Stomach (tissue), 9 donors: ENCODE measurements around the gene DAND5. TPM values are rescaled to one million over a fixed set of nuclear protein-coding genes. Genes with fewer than 3 reads are reported as not detected.

Experiments
- DNase-seq, 2 donors: peaks; one replicate each; pipeline versions ENCODE4 v3.0.0 to v3.0.0-alpha.2; 2013 to 2019
- H3K27ac ChIP-seq, 5 donors: fragments of 200-600 bp in 4 of 5; sonication (generic) in 4 of 5; one replicate each; pipeline ENCODE4 v1.5.1; 2013 to 2019; ENCODE audit warnings: mild to moderate bottlenecking in 1 of 5, moderate library complexity in 1 of 5
- H3K27me3 ChIP-seq, 3 donors: fragments of 200-600 bp; sonication (generic); one replicate each; pipeline ENCODE4 v1.5.1; 2017 to 2019; ENCODE audit warnings: mixed run types in 1 of 3
- H3K36me3 ChIP-seq, 4 donors: fragments of 200-600 bp; sonication (generic); 1 replicate in 3 of 4; 2 replicates in 1 of 4; pipeline ENCODE4 v1.5.1; 2016 to 2019
- H3K4me1 ChIP-seq, 4 donors: fragments of 200-600 bp; sonication (generic); one replicate each; pipeline ENCODE4 v1.5.1; 2016 to 2019
- H3K4me3 ChIP-seq, 4 donors: fragments of 200-600 bp; sonication (generic) in 3 of 4; one replicate each; pipeline ENCODE4 v1.5.1; 2016 to 2019; ENCODE audit warnings: mild to moderate bottlenecking in 1 of 4
- H3K9me3 ChIP-seq, 4 donors: fragments of 200-600 bp; sonication (generic); one replicate each; pipeline ENCODE4 v1.5.1; 2016 to 2019
- CTCF ChIP-seq, 7 experiments: fragments of 450-650 bp in 4 of 7; fragments of 200-600 bp in 3 of 7; sonication (generic) in 3 of 7; IDR thresholded peaks; one replicate each; pipeline ENCODE4 v1.5.1; 2016 to 2019; ENCODE audit warnings: antibody characterized with exemption in 7 of 7, control low read depth in 2 of 7, mild to moderate bottlenecking in 1 of 7
- EP300 ChIP-seq: sonication (generic); formaldehyde crosslinking; IDR thresholded peaks from one replicate; pipeline ENCODE4 v1.6.1; 2017; ENCODE audit warnings: antibody characterized with exemption
- POLR2A ChIP-seq, 4 donors: fragments of 450-650 bp; IDR thresholded peaks; one replicate each; pipeline ENCODE4 v1.6.1; 2016; ENCODE audit warnings: antibody characterized with exemption in 4 of 4, control low read depth in 2 of 4, mild to moderate bottlenecking in 1 of 4, moderate library complexity in 1 of 4
- POLR2AphosphoS5 ChIP-seq, 3 donors: sonication (generic); formaldehyde crosslinking; IDR thresholded peaks; one replicate each; pipeline ENCODE4 v1.6.1; 2016; ENCODE audit warnings: antibody characterized with exemption in 3 of 3
- WGBS, 5 donors: extraction: QIAGEN DNeasy Blood & Tissue Kit in 3 of 5; methylation state at CpG; one replicate each; pipeline versions ENCODE4 v1.1.5 to v1.1.7; 2013 to 2018; 5-methylcytosine and 5-hydroxymethylcytosine counted together
- intact Hi-C: fragments of 100-400 bp; cut with DNase I; formaldehyde crosslinking; loops from one replicate; pipeline ENCODE4 v1.15.1; 2023; ENCODE audit warnings: low total_unique reads
- polyA plus RNA-seq, 3 donors: library from polyadenylated mRNA; stranded (reverse); fragments of 200-250 nt; gene quantifications; one replicate each; pipeline ENCODE4 v1.2.3, GENCODE V29; 2013
- total RNA-seq, 5 donors: library from RNA; depleted of rRNA; stranded (reverse); fragments of >200 nt; gene quantifications; one replicate each; pipeline versions ENCODE4 v1.1.0 to v1.2.3, GENCODE V29; 2014 to 2016
- donor health status: healthy with polysubstance abuse.
- donor health status: Bipolar disorder and iron deficiency.
- donor health status: healthy.

The DAND5 gene
- total and polyA plus RNA-seq, 8 donors: 0.12 to 0.58 (median 0.13) TPM; not detected in 5

- Histone ChIP-seq H3K4me1 (peaks cover 44 to 63% (median 52%) of the 10 kb centered on the region in 4 donors), H3K27ac (no peak overlapping the region), H3K4me3 (no peak overlapping the region), H3K36me3 (peaks cover 20 to 23% (median 21%) of the 10 kb centered on the region in 4 donors), H3K9me3 (no peaks in the 10 kb centered on the region), H3K27me3 (no peaks in the 10 kb centered on the region)
- intact Hi-C loops: loop anchor here (10.0 kb wide), 1 partner anchor 52 kb away; the partner anchor contains the start of genes DNASE2 and KLF1
- WGBS, 5 donors: 53 to 76% (median 68%) methylated on average over 7 of the region's 7 CpGs
- TF ChIP-seq POLR2AphosphoS5 (IDR thresholded peaks at IDR 0.05): no peak
- TF ChIP-seq CTCF (IDR thresholded peaks at IDR 0.05): no peak
- TF ChIP-seq EP300: no peak
- no peak for TF ChIP-seq POLR2A (IDR thresholded peaks at IDR 0.05)
- DNase-seq: no peak
Observed at GRCh38 chr19:12936582-12936981, 32.8 kb upstream of the DAND5 start.

GRCh38 chr19:12937093-12937926, 32.1 kb upstream of the DAND5 start:
- Histone ChIP-seq H3K27ac (peak overlapping the region; percentile 50 to 96 (median 94)), H3K27me3 (no peaks in the 10 kb centered on the region), H3K9me3 (no peaks in the 10 kb centered on the region), H3K4me3 (peak overlapping the region; percentile 89 to 100 (median 98)), H3K36me3 (peaks cover 26 to 30% (median 28%) of the 10 kb centered on the region in 4 donors), H3K4me1 (peaks cover 40 to 63% (median 55%) of the 10 kb centered on the region in 4 donors)
- intact Hi-C loops: loop anchor here (10.0 kb wide), 1 partner anchor 53 kb away; the partner anchor contains the start of genes DNASE2 and KLF1
- no peak for TF ChIP-seq POLR2A (IDR thresholded peaks at IDR 0.05)
- TF ChIP-seq CTCF (IDR thresholded peaks at IDR 0.05): no peak
- no peak for TF ChIP-seq EP300
- no peak for TF ChIP-seq POLR2AphosphoS5 (IDR thresholded peaks at IDR 0.05)
- DNase-seq: peak in 1 of 2 donors; percentile 74
- WGBS, 5 donors: 21 to 29% (median 23%) methylated on average over 23 of the region's 23 CpGs

- WGBS, 5 donors: 0 to 1% (median 1%) methylated on average over 30 to 63 of the region's 63 CpGs
- intact Hi-C loops: loop anchor here (10.0 kb wide), 1 partner anchor 53 kb away; the partner anchor contains the start of genes DNASE2 and KLF1
- peak within 1 kb of the TSS; percentile 89 to 100 (median 98) for H3K4me3 ChIP-seq
- H3K9me3 ChIP-seq: no peaks in the 10 kb centered on the region
- no peaks in the 10 kb centered on the region for H3K27me3 ChIP-seq
- peaks cover 35 to 39% (median 36%) of the 10 kb centered on the region in 4 donors for H3K36me3 ChIP-seq
- TF ChIP-seq POLR2AphosphoS5 (IDR thresholded peaks at IDR 0.05) (peak; percentile 97 to 99 (median 99)), POLR2A (IDR thresholded peaks at IDR 0.05) (peak in 2 of 4 donors; percentile 99), CTCF (IDR thresholded peaks at IDR 0.05) (no peak), EP300 (no peak)
- peak; percentile 100 for DNase-seq
- peak within 1 kb of the TSS; percentile 87 to 96 (median 94) for H3K27ac ChIP-seq
- H3K4me1 ChIP-seq: peaks cover 31 to 63% (median 54%) of the 10 kb centered on the region in 4 donors
Observed at GRCh38 chr19:12937927-12938778, 31.2 kb upstream of the DAND5 start, which contains the start of gene CALR. Gene CALR, plus strand, starts transcription at chr19:12938609. Its CDS starts 71 bp downstream, at chr19:12938680.
